HG02884 (cell line): ENCODE measurements around the gene SARM1.

Source experiments
- ATAC-seq: cut with Tn5 transposase; IDR thresholded peaks from one replicate; pipeline ENCODE4 v1.9.1; 2021; ENCODE audit warnings: mild to moderate bottlenecking, moderate library complexity; ENCODE audit not compliant: unreplicated experiment

Gene SARM1

DNA sequence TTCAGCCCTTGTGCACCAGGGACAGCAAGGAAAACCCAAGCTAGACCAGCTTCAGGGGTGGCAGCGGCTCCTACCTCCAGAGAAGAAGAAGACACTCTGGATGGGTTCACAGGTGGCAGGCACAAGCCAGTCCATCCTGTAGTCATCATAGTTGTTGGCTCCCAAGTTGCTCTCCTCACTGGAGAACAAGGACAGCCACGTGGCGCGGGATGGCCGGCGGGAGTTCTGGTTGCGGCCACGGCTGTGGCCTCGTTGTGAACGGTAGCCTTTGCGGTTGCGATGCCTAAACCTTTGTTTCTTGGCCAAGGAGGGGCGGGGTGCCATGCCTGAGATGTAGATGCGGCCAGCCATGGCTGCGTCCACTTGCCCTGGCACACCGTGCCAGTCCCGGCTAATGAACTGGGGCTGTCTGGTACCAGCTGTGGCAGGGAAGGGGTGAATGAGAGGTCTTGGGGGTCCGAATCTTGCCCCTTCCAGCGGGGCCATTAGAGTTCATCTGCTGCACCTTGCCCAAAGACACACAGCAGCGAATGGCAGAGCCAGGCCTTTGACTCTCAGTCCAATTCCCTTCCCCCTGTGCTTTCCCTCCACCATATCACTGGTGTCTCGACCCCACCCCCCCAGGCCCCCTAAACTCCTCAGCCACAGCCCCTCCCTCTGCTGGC lies 3.7 kb upstream of the SARM1 start:
- ATAC-seq, result no peak

GRCh38 chr17:28368306-28368831 lies 3.1 kb upstream of the SARM1 start:
- no peak for ATAC-seq

GRCh38 chr17:28368915-28369683 lies 2.4 kb upstream of the SARM1 start:
- no peak for ATAC-seq

DNA sequence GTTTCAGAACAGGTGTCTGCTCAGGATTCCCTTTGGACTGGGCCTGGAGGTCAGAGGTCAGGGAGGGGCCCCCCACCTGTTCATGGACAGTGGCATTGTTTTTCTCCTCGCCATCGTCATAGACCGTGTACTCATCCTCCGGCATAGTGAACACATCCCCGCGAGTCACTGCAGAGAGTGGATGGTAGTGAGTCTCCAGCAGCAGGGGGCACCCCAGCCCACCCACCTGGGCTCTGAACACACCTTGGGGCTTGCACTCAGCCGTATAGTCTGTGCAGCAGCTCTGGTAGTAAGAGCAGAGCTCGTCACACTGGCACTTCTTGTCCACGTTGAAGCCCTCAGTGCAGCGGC lies 1.8 kb upstream of the SARM1 start:
- ATAC-seq, result no peak

- ATAC-seq, result no peak
Observed at GRCh38 chr17:28370035-28370743, 1.3 kb upstream of the SARM1 start, which contains the start of gene VTN. VTN (minus strand) TSS chr17:28370307; CDS start chr17:28370203, 104 bp downstream.

DNA sequence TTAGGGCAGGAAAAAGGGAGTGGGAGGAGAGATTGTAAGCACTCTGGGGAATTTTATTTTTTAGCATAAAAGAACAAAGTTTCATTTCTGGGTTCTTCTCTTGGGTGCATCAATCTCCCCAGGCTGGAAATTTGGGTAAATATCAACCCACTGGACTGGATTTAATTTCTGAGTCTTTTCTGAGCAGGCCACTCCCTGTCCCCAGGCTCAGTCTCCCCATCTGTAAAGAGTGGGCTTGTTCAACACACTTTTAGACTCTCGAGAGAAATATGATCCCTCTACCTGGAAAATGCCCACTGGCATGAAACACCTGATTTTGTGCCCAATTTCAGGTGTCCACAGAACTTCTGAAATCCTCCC lies 770 bp upstream of the SARM1 start:
- ATAC-seq, result no peak

DNA sequence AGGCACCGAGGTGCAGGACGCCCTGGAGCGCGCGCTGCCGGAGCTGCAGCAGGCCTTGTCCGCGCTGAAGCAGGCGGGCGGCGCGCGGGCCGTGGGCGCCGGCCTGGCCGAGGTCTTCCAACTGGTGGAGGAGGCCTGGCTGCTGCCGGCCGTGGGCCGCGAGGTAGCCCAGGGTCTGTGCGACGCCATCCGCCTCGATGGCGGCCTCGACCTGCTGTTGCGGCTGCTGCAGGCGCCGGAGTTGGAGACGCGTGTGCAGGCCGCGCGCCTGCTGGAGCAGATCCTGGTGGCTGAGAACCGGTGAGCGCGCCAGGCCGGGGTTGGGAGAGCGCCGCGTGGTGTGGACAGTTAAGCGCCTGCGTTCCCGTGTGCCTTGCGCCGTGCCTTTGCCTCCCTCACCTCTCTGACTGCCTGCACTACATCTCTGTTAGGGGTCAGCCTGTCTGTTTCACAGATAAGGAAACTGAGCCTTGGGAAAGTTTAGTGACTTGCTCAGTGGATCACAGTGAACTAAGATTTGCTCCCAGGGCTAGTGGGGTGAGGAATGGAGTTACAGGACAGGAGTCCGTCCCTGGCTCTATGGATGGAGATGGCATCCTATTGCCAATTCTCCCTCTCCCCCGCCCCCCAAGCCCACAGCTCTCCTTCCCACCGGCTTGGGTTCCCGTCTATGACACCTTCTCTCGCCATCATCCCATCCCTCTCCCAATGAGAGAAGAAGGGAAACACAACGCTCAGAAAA lies 880 bp downstream of the SARM1 start:
- no peak for ATAC-seq

- ATAC-seq, result no peak
Observed at GRCh38 chr17:28372945-28373274, 1.4 kb downstream of the SARM1 start.

DNA sequence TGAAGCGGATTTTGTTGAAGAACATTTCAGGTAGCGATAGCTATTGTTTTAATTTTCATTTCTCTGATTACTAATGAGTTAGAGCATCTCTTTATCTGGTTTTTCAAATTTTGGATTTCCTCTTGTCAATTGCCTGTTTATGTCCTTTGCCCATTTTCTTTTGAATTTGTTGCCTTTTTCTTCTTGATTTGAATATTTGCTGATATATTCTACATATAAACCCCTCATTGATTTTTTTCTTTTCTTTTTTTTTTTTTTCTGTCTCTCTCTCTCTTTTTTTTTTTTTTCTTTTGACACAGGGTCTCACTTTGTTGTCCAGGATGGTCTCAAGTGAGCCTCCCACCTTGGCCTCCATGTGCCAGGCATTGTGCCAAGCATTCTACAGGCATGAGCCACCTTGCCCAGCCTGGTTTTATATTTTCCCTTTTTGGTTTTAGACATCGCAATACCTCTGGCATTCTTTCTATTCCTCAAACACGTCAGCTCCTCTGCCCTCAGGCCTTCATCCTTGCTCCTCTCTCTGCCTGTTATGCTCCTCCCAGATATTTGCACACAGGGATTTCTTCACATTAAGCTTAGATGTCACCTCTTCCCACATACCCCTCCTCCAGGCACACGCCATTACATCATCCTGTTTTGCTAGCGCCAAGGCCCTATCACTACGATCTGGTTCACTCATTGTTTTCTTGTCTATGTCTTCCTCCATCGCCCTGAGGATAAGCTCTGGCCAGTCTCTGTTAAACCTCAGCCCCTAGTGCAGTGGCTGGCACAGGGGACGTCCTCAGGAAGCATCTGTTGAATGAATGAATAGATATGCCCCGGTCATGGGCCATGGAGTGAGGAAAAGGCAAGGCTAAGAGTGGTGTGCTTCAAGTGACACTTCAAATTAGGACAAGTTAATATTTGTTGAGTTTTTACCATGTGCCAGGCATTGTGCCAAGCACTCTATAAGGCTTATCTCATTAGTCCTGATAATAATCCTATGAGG lies 8.6 kb downstream of the SARM1 start:
- ATAC-seq, result no peak

DNA sequence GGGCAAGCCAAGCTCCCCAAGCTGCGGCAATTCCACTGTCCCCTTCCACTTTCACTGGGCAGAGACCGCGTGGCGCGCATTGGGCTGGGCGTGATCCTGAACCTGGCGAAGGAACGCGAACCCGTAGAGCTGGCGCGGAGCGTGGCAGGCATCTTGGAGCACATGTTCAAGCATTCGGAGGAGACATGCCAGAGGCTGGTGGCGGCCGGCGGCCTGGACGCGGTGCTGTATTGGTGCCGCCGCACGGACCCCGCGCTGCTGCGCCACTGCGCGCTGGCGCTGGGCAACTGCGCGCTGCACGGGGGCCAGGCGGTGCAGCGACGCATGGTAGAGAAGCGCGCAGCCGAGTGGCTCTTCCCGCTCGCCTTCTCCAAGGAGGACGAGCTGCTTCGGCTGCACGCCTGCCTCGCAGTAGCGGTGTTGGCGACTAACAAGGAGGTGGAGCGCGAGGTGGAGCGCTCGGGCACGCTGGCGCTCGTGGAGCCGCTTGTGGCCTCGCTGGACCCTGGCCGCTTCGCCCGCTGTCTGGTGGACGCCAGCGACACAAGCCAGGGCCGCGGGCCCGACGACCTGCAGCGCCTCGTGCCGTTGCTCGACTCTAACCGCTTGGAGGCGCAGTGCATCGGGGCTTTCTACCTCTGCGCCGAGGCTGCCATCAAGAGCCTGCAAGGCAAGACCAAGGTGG lies 9.8 kb downstream of the SARM1 start:
- no peak for ATAC-seq

DNA sequence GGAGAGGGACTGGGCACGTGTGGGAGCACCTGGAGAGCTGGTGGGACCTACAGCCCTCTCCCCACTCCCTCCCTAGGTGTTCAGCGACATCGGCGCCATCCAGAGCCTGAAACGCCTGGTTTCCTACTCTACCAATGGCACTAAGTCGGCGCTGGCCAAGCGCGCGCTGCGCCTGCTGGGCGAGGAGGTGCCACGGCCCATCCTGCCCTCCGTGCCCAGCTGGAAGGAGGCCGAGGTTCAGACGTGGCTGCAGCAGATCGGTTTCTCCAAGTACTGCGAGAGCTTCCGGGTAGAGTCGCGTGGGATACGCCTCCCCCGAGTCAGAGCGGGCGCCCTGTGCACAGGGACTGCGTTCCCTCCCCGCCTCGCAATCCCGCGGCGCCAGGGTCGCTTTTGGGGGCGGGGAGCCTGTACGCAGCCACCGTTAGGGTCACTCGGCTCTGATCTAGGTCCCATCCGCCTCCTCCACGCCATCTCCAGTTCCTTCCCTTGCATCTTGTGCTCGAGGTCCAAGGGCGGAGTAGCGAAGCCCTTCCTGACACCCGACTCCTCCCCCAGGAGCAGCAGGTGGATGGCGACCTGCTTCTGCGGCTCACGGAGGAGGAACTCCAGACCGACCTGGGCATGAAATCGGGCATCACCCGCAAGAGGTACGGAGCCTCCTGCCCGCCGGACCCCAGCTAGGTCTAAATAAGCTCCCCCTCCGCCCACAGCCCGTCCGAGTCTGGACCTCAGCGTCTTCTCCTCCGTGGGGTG lies 13.0 kb downstream of the SARM1 start:
- no peak for ATAC-seq

- ATAC-seq, result no peak
Observed at GRCh38 chr17:28385037-28385400, 13.5 kb downstream of the SARM1 start.

DNA sequence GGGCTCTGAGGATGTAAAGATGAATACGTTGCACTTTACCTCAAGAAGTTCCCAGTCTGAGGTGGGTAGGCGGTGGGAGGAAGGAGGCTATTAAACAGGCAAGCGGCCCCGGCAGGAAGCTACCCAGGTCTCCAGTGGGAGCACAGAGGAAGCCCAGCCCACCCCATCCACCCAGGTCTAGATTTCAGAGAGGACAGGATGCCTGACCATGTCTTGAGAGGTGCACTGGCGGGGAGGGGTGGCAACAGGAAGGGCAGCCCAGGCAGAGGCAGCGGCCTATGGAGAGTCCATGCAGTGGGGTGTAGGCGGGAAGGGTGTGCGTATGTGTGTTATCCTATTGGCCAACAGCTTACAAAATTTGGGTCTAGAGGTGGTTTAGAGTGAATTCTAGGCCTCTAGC lies 13.9 kb downstream of the SARM1 start:
- no peak for ATAC-seq

- ATAC-seq, result no peak
Observed at GRCh38 chr17:28386391-28386790, 14.9 kb downstream of the SARM1 start.

DNA sequence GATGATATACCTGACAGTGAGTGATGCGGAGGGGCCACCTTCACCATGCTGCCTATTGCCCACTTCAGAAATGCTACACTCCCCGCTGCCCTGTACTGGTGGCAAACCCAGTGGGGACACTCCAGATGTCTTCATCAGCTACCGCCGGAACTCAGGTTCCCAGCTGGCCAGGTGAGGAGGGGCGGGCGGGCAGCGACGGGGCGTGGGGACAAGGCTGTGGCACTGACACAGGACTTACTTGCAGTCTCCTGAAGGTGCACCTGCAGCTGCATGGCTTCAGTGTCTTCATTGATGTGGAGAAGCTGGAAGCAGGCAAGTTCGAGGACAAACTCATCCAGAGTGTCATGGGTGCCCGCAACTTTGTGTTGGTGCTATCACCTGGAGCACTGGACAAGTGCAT lies 16.6 kb downstream of the SARM1 start:
- no peak for ATAC-seq

DNA sequence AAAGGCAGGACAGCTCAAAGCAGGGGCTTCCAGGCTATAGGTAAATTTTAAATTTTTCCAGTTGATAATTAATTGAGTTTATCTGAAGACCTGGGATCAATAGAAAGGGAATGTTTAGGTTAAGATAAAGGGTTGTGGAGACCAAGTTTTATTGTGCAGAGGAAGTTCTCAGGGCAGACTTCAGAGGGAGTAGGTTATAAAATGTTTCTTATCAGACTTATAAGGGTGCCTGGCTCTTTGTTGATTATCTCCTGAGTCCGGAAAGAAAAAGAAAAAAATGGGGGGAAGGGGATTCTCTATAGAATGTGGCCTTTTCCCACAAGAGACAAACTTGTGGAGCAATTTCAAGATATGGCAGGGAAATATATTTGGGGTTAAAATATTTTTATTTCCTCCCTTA lies 18.6 kb downstream of the SARM1 start:
- ATAC-seq, result no peak

DNA sequence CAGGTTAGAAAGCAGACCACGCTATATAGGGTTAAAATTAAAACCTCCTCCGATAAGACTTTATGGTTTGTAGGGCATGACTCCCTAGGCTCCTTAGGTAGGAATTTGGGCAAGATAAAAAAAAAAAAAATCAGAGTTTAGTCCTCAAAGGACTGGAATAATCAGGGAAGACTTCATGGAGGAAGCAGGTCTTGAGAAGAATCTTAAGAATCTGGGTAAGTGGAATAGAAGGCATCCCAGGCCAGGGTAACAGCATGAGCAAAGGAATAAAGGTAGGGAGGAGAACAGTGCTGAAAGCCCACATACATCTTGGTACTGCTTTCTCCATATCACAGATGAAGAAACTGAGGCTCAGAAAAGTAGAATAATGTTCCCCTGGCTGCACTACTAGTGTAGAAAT lies 19.1 kb downstream of the SARM1 start:
- ATAC-seq, result no peak

DNA sequence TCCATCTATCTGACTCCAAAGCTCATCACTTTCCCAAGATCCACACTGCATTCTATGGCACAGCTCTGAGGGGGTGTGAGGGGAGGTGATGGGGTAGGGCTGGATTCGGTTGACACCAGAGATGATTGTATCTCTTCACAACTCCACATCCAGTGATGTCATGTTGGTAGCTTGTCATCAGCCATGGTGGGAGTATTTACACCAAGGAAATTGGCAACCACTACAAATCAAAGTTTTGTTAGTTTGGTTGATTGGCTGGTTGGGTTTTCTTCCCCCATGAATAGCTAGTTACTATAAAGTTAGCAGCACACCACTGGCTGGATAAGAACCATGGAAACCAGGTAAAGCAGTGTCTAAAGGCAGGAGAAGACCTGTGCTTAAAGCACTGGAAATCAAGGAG lies 19.5 kb downstream of the SARM1 start:
- ATAC-seq, result no peak

DNA sequence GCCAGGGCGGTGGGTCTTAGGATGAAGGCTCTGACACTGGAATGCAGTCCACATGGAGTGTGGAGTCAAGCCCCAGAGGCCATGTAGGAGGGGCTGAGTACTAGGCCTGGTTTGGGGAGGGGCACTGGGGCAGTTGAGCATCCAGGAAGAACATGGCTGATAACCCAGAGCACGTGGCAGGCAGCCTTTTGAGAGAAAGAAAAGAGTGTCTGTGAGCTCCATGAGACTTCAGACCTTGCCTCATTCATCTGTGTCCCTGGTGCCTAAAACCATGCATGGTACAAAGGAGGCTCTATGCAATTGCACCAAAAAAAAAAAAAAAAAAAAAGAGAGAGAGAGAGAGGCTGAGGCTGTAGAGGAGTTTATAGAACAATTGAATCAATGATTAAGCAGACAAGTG lies 19.9 kb downstream of the SARM1 start:
- ATAC-seq, result no peak
